Heart left ventricle (tissue), 13 donors: ENCODE results near the gene CDH23.

Experiments used
- POLR2A ChIP-seq, 2 donors: fragments of 450-650 bp; IDR thresholded peaks; one replicate each; pipeline ENCODE4 v1.6.1; 2017; ENCODE audit warnings: antibody characterized with exemption in 2 of 2, mild to moderate bottlenecking in 2 of 2, moderate library complexity in 2 of 2
- TF ChIP-seq, protein P1 (sequence below), 12 donors: fragments of 200-600 bp; sonication (generic) in 4 of 12; IDR thresholded peaks; one replicate each; pipeline versions ENCODE4 v1.5.0 to v1.8.0; 2018 to 2022; ENCODE audit warnings: antibody characterized with exemption in 12 of 12, mild to moderate bottlenecking in 5 of 12
- donor health status: ischemic (EF 13 %, LVEDD 7.1; RV severe dilation, severe dysfunction).
- donor health status: DM: no; HTN: yes; CAD: no.
- donor health status: DM: no; HTN: no; CAD: no.
- donor health status: ischemic (EF 25% LVEDD 6.9; RV normal size, moderate dysfunction).
- donor health status: ischemic (EF 25% LVEDD 5.7; RV mildly dilated, moderate dysfunction).
- donor health status: ischemic (EF 35%, LVEDD 5.7; RV mildly dilated, moderate dysfunction).
- donor health status: nonischemic (EF 11% LVEDD 7.7; RV severe dilation, severe dysfunction).
- donor health status: DM: yes; HTN: yes; CAD: no.
- donor health status: PGD.
- donor health status: ischemic (EF 29% LVEDD 5.4; RV normal size, mild dysfunction).
- donor health status: nonischemic (EF 23%, LVEDD 6.1; RV moderate dilation, normal function).

- no peak for TF ChIP-seq POLR2A (IDR thresholded peaks at IDR 0.05)
- TF ChIP-seq, protein P1, sequence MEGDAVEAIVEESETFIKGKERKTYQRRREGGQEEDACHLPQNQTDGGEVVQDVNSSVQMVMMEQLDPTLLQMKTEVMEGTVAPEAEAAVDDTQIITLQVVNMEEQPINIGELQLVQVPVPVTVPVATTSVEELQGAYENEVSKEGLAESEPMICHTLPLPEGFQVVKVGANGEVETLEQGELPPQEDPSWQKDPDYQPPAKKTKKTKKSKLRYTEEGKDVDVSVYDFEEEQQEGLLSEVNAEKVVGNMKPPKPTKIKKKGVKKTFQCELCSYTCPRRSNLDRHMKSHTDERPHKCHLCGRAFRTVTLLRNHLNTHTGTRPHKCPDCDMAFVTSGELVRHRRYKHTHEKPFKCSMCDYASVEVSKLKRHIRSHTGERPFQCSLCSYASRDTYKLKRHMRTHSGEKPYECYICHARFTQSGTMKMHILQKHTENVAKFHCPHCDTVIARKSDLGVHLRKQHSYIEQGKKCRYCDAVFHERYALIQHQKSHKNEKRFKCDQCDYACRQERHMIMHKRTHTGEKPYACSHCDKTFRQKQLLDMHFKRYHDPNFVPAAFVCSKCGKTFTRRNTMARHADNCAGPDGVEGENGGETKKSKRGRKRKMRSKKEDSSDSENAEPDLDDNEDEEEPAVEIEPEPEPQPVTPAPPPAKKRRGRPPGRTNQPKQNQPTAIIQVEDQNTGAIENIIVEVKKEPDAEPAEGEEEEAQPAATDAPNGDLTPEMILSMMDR (IDR thresholded peaks at IDR 0.05) = no peak
These were observed 107.4 kb downstream of the CDH23 start for GRCh38 chr10:71504168-71504567.
